NCI-H128 (cell line): Measurements from ENCODE around the gene EGFL7.
A peak's percentile ranks its signal among the peaks of the same experiment; 100 is the strongest.
"Not testable (repeated sequence)": the region's sequence is repeated elsewhere in the genome, so short reads cannot be mapped to it uniquely, and the experiment has no call there.

Experiments
- DNase-seq: peaks from one replicate; lab custom pipeline; 2025; ENCODE audit not compliant: unreplicated experiment; lab: John Stamatoyannopoulos, UW

Gene EGFL7

GRCh38 chr9:136696502-136696901 lies 33.8 kb downstream of the EGFL7 start:
- no peak for DNase-seq

GRCh38 chr9:136697146-136697820 lies 34.6 kb downstream of the EGFL7 start:
- DNase-seq, result no peak

DNA sequence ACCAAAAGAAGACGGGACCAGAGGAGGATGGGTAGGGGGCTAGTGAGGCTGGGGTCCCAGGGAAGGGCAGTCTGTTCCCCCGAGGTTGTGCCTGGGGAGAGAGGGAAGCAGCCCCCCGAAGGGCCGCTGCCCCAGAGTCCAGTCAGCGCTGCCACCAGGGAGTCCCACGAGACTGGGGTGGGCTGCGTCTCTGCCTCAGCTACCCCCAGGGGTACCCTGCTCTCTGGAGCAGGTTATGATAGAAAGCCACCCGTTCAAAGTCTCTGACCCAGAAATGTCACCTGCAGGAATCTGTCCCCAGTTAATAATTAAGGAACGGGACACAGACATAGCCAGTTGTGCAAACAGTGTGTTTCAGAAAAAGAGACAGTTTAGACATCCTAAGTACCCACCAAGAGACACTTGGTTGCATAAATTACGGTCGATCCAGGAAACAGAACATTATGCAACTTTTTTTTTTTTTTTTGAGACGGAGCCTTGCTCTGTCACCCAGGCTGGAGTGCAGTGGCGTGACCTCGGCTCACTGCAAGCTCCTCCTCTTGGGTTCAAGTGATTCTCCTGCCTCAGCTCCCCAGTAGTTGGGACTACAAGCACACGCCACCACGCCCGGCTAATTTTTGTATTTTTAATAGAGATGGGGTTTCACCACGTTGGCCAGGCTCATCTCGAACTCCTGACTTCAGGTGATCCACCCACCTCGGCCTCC lies 35.3 kb downstream of the EGFL7 start:
- DNase-seq, result no peak

DNA sequence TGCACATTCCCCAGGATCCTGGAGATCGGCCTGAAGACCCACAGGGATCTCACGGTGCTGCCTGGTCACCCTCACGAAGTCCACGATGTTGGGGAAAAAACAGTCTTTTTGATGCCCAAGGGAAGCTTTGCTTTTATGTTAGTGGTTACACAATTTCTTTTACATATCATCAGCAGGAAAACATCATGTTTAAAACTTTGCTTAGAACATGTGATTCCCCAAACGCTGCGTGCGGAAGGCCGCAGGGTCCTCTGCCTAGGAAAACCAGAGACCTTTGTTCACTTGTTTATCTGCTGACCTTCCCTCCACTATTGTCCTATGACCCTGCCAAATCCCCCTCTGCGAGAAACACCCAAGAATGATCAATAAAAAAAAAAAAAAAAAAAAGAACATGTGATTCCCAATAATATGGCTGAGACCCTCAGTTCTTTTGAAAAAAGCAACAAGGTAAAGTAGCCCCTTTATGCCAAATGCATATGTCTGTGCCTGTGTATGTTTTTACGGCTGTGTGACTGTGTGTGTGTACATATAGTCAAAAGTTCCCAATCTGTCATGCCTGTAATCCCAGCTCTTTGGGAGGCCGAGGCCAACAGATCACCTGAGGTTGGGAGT lies 36.0 kb downstream of the EGFL7 start:
- no peak for DNase-seq

- no peak for DNase-seq
These were observed 37.6 kb downstream of the EGFL7 start for GRCh38 chr9:136700304-136700703.

DNA sequence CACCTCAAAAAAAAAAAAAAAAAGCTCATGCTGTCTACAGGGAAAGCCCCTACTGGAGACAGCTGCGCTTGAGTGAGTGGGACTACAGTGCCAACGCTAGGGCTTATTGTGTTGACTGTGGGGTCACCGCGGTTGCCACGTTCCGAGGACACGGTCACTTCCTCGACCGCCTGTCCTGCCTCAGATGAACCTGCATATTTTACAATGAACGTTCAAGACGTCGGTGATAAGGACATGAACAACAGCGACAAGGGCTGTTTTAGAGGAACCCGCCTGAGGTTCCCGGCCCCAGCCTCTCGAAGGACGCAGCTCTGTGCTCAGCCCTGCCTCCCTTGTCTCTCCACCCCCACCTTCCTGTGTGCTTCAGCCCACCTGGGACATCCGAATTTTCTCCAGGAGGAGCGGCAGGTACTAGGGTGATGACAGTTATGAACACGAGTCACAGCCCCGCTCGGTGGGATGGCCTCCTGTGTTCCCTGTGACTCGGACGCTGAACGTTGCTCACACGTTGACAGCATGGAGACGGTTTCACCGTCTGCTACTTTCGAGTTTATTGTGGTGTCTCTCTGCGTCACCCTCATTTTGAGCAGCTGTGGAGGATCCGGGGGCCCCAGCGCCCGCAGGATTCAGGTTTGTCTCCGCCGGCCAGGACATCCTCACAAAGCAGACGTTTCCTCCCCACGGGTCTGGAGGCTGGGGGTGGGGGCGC lies 38.4 kb downstream of the EGFL7 start:
- DNase-seq, result no peak

DNA sequence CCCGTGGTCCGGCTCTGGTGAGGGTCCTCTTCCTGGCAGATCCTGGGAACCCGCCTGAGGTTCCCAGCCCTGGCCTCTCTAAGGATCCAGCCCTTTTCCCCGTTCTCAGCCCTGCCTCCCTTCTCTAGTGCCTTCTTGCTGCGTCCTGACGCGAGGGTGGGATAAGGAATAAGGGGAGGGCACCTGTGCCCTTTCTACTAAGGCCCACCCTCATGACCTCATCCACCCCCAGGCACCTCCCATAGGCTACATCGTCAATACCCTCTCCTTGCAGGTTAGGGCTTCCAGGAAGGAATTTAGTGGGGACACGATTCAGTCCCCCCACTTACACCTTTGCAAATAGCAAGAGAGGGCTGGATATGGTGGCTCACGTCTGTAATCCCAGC lies 38.9 kb downstream of the EGFL7 start:
- no peak for DNase-seq

- no peak for DNase-seq
These were observed 40.7 kb downstream of the EGFL7 start for GRCh38 chr9:136703276-136703860.

DNA sequence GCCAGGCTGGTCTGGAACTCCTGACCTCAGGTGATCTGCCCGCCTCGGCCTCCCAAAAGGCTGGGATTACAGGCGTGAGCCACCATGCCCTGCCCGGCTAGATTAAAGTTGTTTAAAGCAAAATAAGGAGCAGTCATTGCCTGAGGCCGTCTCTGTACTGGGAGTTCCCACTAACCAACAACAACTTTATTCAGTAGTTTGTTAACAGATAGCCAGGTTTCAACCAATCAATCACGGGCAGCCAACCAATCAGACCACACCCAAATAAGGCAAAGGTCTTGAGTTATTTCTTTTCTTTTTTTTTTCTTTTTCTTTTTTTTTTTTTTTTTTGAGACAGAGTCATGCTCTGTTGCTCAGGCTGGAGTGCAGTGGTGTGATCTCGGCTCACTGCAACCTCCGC lies 42.0 kb downstream of the EGFL7 start:
- DNase-seq, result not testable (repeated sequence)

DNA sequence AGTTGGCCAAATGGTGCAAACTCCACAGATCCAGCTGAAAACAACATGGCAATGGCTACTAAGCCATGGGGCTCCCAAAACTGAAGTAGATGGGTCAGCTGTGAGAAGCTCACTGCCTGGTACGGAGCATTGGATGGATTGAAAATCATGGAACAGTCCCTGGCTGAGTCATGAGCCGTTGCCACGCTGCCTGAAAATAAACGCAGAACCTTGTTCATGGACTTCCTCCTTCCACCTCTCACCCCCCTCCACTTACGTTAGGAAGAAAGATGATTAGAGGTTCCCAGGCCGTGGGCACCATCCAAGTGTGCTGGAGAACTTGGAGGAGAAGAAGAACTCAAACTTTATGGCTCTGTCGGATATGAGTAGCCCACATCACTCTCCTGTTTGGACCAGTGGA lies 42.8 kb downstream of the EGFL7 start:
- no peak for DNase-seq

GRCh38 chr9:136707011-136707410 lies 44.3 kb downstream of the EGFL7 start:
- DNase-seq, result no peak

DNA sequence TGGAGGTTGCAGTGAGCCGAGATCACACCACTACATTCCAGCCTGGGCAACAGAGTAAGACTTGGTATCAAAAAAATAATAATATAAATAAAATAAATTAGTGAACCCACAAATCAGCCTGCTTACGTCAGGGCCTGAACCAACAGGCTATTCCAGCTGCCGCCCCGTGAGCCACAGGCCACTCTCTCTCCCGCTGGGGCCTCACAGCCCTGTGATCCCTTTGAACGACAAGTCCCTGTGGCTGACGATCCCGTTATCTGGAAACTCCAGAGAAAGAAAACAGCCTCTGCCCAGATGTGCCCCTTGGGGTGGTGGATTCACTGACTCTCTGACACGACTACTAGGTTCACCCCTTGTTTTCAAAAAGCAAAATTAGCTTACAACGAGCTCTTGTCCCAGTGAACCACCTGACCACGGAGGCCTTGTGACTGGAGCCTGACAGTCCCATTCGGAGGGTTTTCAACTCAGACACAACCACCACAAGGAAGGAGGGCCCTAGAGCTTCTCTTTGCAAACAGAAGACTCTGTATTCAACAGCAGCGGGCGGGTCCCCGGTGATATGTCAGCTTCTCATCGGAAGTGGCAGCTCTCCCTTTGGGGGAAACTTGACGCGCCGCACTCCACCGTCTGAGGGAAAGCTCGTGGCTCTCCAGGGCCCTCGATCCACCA lies 45.3 kb downstream of the EGFL7 start:
- DNase-seq, result no peak

DNA sequence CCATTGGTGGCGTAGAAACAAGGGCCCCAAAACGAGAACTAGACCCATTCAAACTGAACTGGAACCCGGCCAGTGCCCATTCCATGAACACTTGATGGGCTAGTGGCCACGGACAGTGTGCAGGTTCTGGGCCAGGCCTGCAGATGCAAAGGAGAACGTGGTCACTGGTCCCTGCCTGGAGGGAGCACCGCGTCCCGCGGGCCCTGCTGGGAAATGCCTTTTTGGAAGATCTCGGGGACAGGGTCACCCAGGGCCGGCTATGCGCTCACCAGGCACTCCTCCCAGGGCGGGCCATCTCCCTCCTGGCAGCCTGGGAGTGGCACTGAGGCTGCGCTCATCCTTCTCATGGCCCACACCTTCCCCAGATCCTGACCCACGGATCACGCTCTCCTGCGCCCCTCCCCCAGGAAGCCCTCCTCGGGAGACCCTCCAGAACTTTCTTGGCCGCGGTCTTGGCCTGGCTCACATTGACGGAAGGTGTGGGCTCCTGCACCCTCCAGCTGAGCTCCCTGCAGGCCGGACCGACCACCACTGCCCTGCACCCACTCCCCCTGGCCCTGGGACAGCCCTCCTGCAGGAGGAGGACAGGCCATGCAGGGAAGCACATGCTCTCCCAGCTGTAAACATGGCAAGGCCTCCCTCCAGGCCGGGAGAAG lies 46.9 kb downstream of the EGFL7 start:
- DNase-seq, result no peak

DNA sequence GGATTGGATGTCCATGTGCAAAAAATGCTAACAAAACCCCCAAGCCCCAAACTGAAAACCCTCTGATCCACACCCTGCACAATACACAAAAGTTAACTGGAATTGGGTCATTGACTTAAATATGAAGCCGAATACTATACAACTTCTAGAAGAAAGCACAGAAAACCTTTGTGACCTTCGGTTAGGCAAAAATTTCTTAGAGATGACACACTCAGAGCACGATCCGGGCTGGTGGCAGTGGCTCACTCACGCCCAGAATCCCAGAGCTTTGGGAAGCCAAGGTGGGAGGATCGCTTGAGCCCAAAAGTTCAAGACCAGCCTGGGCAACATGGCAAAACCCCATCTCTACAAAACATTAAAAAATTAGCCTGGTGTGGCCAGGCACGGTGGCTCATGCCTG lies 47.8 kb downstream of the EGFL7 start:
- no peak for DNase-seq

DNA sequence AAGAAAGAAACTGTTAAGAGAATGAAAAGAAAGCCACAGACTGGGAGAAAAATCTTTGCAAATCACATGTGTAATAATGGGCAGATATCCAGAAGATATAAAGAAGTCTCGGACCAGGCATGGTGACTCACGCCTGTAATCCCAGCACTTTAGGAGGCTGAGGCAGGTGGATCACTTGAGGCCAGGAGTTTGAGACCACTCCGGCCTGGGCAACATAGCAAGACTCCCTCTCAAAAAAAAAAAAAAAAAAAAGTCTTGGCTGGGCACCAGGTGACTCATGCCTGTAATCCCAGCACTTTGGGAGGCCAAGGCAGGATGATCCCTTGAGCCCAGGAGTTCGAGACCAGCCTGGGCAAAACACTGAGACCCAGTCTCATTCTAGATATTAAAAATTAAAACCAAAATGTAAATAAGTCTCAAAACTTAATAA lies 48.5 kb downstream of the EGFL7 start:
- DNase-seq, result not testable (repeated sequence)

DNA sequence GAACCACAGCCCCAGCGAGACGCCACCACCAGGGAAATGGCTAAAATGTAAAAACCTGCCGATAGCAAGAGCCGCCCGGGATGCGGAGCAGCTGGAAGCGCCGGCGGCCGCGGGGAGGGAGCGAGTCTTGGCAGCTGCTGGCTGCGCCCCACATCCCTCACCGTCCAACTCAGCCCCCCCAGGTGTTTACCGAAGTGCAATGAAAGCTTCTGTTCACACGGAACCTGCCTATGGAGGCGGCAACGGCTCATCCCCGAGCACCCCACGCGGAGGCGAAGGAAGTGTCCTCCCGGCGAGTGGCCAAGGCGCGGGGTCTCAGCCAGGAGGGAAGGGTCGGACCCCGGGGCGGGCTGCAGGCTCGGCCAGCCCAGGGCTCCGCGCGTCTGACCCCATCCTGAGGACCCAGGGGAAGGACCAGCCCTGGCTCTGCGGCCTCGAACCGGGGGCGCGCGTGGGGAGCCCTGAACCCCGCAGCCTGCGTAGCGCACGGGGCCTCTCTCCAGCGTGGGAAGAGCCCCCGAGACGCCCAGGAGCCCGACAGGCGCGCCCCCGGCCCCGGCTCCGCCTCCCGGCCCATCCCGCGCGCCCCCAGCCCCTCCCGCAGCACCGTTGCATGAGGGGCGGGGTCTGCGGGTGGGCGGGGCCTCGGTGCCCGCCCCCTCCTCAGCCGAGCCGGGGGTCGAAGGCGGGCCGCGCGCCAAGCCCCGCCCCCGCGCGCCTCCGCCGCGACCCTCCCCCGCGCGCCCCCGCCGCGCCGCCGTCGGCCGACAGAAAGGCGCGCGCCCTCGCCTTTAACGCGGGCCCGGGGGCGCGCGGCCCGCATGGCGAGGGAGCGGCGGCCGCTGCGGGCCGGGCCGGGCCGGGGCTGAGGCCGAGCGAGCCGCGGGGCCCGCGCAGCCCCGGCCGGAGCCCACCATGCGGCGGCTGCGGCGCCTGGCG lies 49.3 kb downstream of the EGFL7 start, which contains the start of gene DIPK1B:
DIPK1B (plus strand) TSS at position 822 of the 939 bp plus-strand sequence; CDS start at position 916, 94 bp downstream.
- peak; percentile 53 for DNase-seq

GRCh38 chr9:136712690-136713544 lies 50.2 kb downstream of the EGFL7 start:
- DNase-seq, result no peak

DNA sequence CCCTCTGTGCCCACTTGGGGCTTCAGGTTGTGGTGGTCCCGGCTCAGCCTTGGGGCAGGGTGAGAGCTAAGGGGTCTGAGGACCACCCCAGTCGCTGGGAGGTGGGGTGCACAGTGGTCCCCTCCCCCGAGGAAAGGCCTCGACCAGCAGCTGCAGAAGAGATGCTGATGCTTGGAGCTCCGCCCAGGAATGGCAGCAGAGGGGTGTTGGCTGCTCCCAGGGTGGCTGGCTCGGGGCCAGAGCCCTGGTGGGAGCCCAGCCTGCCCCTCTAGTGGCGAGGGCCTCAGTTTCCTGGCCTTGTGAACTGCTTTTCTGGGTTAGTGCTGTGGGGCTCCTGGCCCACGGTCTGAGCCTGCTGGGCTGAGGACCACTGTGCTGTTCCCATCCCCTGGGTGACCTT lies 50.8 kb downstream of the EGFL7 start:
- DNase-seq, result no peak
